PC-3 (cell line): ENCODE data around the gene SRRM1.

ENCODE experiments used
- CTCF ChIP-seq: fragments of 300-600 bp; sonication (generic); conservative IDR thresholded peaks from 2 replicates; pipeline ENCODE4 v1.5.1; 2017; ENCODE audit warnings: antibody characterized with exemption, low read depth, mild to moderate bottlenecking, low read length
- EZH2 ChIP-seq: fragments of 300-600 bp; sonication (generic); IDR thresholded peaks from one replicate; pipeline ENCODE4 v1.6.1; 2017; ENCODE audit warnings: antibody characterized with exemption, mild to moderate bottlenecking, low read length; ENCODE audit not compliant: unreplicated experiment
- EZH2phosphoT487 ChIP-seq: fragments of 300-600 bp; sonication (generic); IDR thresholded peaks from 2 replicates; pipeline ENCODE4 v1.6.1; 2018; ENCODE audit warnings: mild to moderate bottlenecking, antibody characterized with exemption, low read length, borderline replicate concordance

GRCh38 chr1:24639881-24640280, 3.2 kb upstream of the SRRM1 start:
- TF ChIP-seq CTCF, result no peak
- no peak for TF ChIP-seq EZH2phosphoT487
- no peak for TF ChIP-seq EZH2
